HFFc6 (cell line): ENCODE results near the gene SART1. TPM values are rescaled to one million over a fixed set of nuclear protein-coding genes. Genes with fewer than 3 reads are reported as not detected.

ENCODE experiments used
- DNase-seq: peaks from one replicate; pipeline ENCODE4 v3.0.0-alpha.2; 2018
- H3K27ac Mint-ChIP-seq: 2 replicates; pipeline ENCODE4 v1.8.0; 2020; ENCODE audit warnings: mild to moderate bottlenecking, mixed read lengths
- H3K27me3 Mint-ChIP-seq: 2 replicates; pipeline ENCODE4 v1.8.0; 2021; ENCODE audit warnings: mild to moderate bottlenecking, moderate library complexity, mixed read lengths; ENCODE audit not compliant: insufficient read depth
- H3K36me3 Mint-ChIP-seq: 2 replicates; pipeline ENCODE4 v1.8.0; 2021; ENCODE audit warnings: low read depth, mixed read lengths
- H3K4me1 Mint-ChIP-seq: 2 replicates; pipeline ENCODE4 v1.8.0; 2020; ENCODE audit warnings: low read depth, mixed read lengths
- H3K4me3 Mint-ChIP-seq: 2 replicates; pipeline ENCODE4 v1.8.0; 2020; ENCODE audit warnings: mild to moderate bottlenecking, moderate library complexity, mixed read lengths
- H3K9me3 Mint-ChIP-seq: 2 replicates; pipeline ENCODE4 v1.8.0; 2020; ENCODE audit warnings: mild to moderate bottlenecking, mixed read lengths
- CTCF ChIP-seq: fragments of 200-600 bp; sonication (generic); IDR thresholded peaks from 2 replicates; pipeline ENCODE4 v1.5.0; 2021; ENCODE audit warnings: antibody characterized with exemption, mild to moderate bottlenecking
- total RNA-seq, 6 experiments: library from RNA; stranded (reverse); fragmentation: NEBNext Ultra II Directional; extraction: Animal tissue kit (Norgen Biotek cat#: 25700); gene quantifications; 2 replicates in 1 of 6; 3 replicates in 5 of 6; pipeline ENCODE4 v1.2.3, GENCODE V29; 2021

SART1 gene
- total RNA-seq, 6 experiments from 2014 or later: 51.7 to 69.3 (median 61.0) TPM

- Mint-ChIP-seq H3K36me3 (peaks cover 48% of the 10 kb centered on the region), H3K4me3 (peak overlapping the region; percentile 94), H3K27ac (peak overlapping the region; percentile 81), H3K9me3 (no peaks in the 10 kb centered on the region), H3K27me3 (peaks cover 4% of the 10 kb centered on the region), H3K4me1 (peaks cover 42% of the 10 kb centered on the region)
- no peak for TF ChIP-seq CTCF
- DNase-seq: no peak
Observed at GRCh38 chr11:65919573-65920371, 41.8 kb upstream of the SART1 start.

- no peak for DNase-seq
- peaks cover 4% of the 10 kb centered on the region for H3K27me3 Mint-ChIP-seq
- H3K4me3 Mint-ChIP-seq: peak overlapping the region; percentile 94
- no peak for TF ChIP-seq CTCF
- peak overlapping the region; percentile 81 for H3K27ac Mint-ChIP-seq
- no peaks in the 10 kb centered on the region for H3K9me3 Mint-ChIP-seq
- peaks cover 36% of the 10 kb centered on the region for H3K4me1 Mint-ChIP-seq
- H3K36me3 Mint-ChIP-seq: peaks cover 50% of the 10 kb centered on the region
Observed at GRCh38 chr11:65920372-65920802, 41.1 kb upstream of the SART1 start.

GRCh38 chr11:65921033-65921555 lies 40.4 kb upstream of the SART1 start:
- H3K9me3 Mint-ChIP-seq: no peaks in the 10 kb centered on the region
- peak overlapping the region; percentile 81; the same call in 1 of the 2 replicates for H3K27ac Mint-ChIP-seq
- peak overlapping the region; percentile 94 for H3K4me3 Mint-ChIP-seq
- peaks cover 50% of the 10 kb centered on the region for H3K36me3 Mint-ChIP-seq
- no peak for DNase-seq
- peaks cover 4% of the 10 kb centered on the region for H3K27me3 Mint-ChIP-seq
- no peak for TF ChIP-seq CTCF
- H3K4me1 Mint-ChIP-seq: peaks cover 30% of the 10 kb centered on the region

- no peak for TF ChIP-seq CTCF
Observed at GRCh38 chr11:65921876-65922275, 39.7 kb upstream of the SART1 start.

GRCh38 chr11:65922565-65922964 lies 39.0 kb upstream of the SART1 start:
- Mint-ChIP-seq H3K27me3 (peaks cover 4% of the 10 kb centered on the region), H3K36me3 (peaks cover 39% of the 10 kb centered on the region; the same call in 1 of the 2 replicates), H3K9me3 (no peaks in the 10 kb centered on the region), H3K27ac (peak overlapping the region; percentile 51), H3K4me1 (peaks cover 17% of the 10 kb centered on the region), H3K4me3 (peak overlapping the region; percentile 61)
- no peak for DNase-seq
- TF ChIP-seq CTCF: no peak

More at GRCh38 chr11:65921876-65922275, 39.7 kb upstream of the SART1 start:
- Mint-ChIP-seq H3K4me1 (peaks cover 22% of the 10 kb centered on the region), H3K27me3 (peaks cover 4% of the 10 kb centered on the region), H3K36me3 (peaks cover 44% of the 10 kb centered on the region), H3K9me3 (no peaks in the 10 kb centered on the region), H3K27ac (no peak overlapping the region; the same call in 1 of the 2 replicates), H3K4me3 (peak overlapping the region; percentile 94)
- DNase-seq: no peak
